ENCODE results near the gene PAPPA.

DNA sequence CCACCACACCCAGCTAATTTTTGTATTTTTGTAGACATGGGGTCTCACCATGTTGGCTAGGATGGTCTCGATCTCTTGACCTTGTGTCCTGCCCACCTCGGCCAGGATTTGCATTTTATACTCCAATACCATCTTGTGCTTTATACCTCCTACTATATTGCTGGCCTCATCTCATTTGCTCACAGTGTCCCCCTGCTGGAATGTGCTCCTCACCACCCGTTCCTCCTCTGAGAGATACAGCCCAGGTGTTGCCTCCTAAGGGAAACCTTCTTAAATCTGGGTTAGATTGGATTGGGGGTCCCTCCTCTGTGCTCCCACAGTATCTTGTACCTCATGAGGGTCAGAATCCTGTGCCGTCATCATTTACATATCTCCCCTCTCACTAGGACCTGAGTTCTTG is 131.7 kb downstream of the PAPPA start:
- no peak for TF ChIP-seq POLR2AphosphoS5 (IDR thresholded peaks at IDR 0.05; ENCODE audit: borderline replicate concordance, low read depth, low read length)
- TF ChIP-seq EZH2 (IDR thresholded peaks at IDR 0.05), result no peak
